Measurements from ENCODE around the gene WWP2.
"Not testable (repeated sequence)": the region's sequence is repeated elsewhere in the genome, so short reads cannot be mapped to it uniquely, and the experiment has no call there.

The WWP2 gene

DNA sequence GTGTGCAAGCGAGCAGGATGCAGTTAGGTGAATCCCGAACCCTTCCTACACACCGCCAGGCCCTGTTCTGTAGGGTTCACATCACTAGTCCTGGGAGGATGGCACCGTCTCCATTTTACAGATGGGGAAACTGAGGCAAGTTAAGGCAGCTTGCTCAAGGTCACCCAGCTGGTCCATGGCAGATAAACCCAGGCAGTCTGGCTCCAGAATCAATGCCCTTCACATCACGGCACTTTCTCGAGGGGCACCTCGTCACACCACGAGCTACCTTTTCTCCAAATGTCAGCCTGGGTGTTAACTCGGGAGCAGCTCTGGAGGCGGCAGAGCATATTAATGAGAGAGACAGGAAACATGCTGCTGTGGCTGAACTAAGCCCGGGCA lies 16.9 kb upstream of the WWP2 start:
- no peak for DNase-seq

DNA sequence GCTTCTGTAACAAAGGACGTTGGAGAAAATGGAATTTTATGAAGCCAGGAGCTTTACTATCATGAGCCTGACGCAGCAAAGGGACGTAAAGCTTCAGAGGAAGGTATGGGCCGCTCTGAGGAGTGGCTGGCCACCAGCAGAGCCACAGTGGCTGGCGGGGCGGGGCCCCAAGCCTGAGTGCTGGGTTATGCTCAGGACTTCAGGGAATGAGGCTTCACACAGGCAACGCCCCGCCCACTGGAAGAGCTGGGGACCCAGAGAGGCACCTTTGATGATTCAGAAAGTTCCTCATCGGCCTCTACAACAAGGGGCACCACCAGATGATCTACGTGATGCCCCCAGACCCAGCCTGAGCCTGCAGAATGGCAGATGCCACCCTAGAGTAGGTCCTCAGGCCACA lies 16.2 kb upstream of the WWP2 start:
- no peak for DNase-seq

DNA sequence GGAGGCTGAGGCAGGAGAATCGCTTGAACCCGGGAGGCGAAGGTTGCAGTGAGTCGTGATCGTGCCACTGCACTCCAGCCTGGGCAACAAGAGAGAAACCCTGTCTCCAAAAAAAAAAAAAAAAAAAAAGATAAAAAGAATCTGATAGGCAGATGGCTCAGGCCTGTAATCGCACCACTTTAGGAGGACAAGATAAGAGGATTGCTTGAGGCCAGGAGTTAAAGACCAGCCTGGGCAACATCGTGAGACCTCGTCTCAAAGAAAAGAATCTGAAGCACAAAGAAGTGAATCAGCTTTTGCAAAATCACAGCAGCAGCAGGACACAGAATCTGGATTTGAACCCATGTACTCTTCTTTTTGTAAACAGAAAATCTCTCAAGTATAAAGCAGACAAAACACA lies 15.0 kb upstream of the WWP2 start:
- no peak for DNase-seq

DNA sequence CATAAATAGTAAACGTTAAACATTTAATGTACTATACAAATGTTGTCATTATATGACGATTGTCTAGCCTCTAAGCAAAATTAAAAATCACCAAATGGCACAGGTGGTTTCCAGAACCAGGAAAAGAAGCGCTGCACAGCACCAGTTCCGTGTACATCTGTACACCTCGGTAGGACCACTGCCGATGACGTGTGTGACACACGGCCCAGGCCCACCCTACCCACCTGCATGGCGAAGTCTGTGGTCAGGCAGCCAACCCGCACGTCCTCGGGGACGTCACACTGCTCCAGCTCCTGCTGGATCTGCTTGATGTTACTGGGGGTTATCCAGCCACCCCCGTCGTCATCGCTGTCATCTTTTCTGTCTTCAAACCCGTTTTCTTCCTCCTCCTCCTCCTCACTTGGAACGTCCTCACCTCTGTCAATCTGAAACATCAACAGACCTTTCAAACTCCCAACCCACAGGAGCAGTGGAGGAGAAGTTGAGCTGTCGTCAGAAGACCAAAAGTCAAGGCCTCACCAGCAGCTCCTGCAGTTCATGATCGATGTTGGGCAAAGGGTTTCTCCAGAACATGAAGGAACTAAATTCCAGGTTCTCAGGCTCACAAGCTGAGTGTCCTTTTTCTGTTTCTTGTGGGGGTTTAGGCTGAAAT lies 13.3 kb upstream of the WWP2 start:
- DNase-seq = no peak

DNA sequence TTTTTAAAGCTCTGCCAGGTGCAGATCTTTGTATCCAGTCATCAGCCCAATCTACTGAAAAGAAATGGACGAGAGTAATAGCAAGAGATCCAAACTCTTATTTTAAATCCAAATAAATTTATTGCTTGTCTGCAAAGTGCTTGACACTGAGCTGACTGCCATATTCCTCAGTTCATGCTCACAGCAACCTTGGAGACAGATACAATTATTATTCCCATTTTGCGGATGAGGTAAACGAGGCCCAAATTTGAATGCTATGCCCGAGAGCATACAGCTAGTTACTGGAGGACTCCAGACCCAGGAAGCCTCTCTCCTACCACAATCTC lies 8.0 kb upstream of the WWP2 start:
- no peak for DNase-seq

DNA sequence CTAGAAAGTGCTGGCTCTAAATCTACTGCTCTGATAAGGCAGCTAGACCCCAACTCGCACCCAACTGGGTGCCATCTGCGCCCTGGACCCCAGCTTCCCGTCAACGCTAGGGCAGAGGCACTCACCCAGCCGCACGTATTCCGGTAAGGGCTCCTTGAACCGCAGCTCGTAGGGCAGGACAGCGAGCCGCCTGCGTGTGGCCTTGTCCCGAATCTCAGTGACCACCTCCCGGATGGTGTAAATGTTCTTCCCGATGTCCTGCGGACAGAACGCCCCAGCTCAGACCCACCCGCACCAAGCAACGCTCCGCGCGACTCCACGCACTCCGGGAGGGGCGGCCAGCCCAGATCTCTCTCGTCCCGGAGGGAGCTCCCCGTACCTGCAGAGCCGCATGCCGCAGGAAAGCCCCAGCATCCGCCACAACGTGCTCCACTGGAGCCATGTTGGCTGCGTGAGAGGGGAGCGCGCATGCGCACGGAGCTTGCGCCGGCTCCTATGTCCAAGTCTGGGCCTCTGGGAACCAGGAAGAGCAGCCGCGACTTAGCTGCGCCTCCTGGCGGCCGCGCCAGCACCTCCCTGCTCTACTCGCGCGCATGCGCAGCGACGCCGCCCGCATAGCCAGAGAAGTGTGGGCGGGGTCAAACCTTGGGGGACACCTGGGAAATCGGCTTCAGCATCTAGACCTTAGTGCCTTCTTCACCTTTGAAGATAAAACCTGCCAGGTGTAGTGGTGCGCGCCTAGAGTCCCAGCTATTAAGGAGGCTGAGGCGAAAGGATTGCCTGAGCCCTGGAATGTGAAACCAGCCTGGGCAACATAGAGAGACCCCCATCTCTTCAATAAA lies 7.4 kb upstream of the WWP2 start, which contains the start of gene NOB1:
Gene NOB1, minus strand, starts transcription at position 458 of the 842 bp plus-strand sequence. Its CDS starts 16 bp downstream, at position 442.
- peak; percentile 64 to 98 (median 94) for DNase-seq

DNA sequence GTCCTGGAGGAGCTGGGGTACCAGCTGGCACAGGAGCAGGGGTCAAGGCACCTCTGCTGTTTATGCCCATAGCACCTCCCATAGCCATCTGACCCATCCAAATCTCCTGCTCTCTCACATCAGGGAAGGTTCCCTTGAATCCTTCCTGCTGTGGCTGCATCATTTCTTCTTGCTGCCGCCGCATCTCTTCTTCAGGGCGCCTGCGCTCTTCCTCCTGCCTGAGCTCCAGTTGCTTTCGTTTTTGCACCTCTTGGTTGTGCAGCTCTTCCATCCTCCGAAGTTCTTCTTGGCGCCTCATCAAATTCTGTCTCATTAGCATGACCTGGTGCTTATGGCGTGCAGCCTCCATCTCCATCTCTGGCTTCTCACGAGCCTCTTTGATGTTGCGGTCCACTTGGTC lies 5.4 kb upstream of the WWP2 start:
- no peak for DNase-seq

DNA sequence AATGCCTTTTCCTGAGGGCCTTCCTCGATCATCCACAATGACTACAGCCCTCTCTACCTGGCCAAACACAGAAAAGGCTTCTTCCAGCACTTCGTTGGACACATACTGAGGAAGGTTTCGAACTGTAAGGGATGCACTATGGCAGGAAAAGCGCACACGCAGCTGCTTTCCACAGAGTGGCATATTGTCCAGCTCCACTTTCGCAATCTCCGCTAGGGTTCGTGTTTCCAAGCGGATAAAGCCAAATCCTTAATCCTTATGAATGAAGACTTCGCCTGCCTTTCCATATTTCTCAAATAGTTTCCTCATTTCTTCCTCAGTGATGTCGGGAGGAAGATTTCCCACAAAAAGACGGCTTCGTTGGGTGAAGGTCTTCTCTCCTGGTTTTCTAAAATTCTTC lies 4.8 kb upstream of the WWP2 start:
- not testable (repeated sequence) for DNase-seq

DNA sequence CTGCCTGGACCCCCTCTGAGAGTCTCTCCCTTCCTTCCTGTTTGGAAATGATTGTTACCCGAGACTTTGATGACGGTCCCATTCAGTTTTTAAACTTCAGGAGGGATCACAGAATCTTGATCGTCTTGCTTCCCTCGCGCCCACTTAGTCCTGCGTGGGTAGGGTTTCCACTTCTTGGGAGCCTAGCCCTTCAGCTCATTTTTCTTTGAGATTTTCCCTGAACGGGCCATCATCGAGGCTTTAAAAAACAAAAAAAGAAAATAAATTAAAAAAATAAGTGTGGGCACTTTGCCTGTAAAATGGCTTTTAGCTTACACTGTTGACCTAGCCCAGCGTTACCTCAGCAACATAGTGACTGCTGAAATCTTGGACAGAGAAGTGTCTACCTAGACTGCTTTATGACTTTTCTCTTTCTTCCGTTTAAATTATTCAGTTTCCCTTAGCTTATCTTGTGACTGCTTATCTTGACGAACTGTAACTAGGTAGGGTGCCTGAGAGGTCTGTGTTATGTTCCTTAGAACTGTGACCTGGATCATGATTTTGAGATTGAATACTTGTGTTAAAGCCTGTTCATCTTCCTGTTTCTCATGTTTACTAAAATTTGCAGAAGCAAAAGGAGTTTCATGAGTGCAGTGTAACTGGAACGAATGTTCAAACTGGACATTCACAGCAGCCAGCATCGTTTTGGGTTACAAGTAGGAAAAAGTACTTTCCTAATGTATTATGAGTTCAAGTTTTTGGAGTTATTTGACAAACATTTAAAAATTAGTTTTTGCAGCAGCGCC lies 874 bp downstream of the WWP2 start:
- peak in 2 of 56 donors; percentile 12 to 44 for DNase-seq

DNA sequence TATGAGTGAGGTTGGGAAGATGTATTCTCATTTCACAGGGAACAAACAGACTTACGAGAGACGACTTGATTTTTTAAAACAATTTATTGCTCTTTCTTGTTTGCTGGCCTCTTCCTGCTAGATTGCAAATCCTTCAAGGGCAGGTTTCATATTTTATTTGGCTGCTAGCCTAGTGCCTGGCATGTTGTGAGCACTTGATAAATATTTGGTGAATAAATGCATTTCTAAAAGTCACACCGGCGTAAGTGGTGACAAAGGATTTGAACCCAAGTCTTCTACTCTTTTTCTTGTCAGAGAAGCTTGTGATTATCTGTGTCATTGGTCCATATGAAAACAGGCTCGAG lies 1.4 kb downstream of the WWP2 start:
- no peak for DNase-seq

DNA sequence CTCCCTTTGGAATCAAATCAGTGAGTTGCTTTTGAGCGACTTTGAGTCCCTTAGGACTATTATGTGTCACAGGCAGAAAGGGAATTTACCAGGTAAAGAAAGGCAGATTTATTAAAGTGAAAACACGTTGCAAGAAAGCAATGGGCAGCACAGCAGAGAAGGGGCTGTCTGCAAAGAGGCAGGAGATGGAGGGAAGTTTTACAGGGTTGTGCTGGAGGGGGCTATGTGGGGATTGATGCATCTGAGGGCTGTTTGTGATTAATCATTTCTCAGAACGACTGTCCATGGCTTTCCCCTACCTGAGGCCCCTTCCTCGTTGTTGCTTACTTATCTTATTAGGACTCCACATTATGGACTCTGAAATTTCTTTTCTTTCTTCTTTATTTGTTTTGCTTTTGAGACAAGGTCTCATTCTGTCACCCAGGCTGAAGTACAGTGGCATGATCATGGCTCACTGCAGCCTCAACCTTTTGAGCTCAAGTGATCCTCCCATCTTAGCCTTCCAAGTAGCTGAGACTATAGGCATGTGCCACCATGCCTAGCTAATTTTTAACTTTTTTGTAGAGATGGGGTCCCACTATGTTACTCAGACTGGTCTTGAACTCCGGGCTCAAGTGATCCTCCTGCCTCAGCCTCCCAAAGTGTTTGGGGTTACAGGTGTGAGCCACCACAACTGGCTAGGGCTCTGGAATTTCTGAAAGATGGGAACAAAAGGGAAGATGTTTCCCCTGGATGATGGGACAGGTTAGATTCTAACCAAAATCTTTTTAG lies 5.5 kb downstream of the WWP2 start:
- DNase-seq = no peak

DNA sequence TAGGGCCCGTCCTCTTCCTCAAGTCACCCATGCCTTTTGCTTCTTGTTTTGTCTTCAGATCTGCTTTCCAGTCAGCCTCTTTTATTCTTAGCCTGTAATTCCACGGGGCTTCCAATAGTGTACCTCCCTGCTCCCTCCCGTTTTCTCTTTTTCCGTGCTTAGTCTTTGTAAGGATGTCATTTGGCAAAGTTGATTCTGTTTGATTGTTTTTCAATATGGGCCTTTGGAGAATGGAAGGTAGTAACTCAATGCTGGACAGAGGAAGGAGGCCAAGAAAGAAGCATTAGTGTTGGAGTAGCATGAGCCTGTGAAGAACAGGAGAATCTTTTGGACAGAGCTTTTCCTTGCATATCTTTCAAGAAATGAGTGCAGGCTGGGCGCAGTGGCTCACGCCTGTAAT lies 6.5 kb downstream of the WWP2 start:
- no peak for DNase-seq

DNA sequence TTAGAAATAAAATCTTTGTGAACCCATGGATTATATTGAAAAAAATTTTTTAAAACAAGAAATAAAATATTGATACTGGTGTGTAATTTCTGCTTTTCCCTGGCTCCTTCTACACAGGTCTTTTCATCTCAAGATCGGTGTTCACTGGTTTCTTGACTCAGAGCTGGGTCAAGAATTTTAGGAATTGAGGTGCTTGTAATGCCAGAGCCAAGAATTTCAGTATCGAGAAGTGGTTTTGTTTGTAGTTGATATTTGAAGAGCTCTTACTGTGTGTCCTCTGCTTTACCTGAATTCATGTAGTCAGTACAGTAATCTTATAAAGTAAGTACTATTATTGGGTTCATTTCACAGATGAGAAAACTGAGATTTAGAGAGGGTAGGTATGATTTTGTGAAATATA lies 7.3 kb downstream of the WWP2 start:
- no peak for DNase-seq

DNA sequence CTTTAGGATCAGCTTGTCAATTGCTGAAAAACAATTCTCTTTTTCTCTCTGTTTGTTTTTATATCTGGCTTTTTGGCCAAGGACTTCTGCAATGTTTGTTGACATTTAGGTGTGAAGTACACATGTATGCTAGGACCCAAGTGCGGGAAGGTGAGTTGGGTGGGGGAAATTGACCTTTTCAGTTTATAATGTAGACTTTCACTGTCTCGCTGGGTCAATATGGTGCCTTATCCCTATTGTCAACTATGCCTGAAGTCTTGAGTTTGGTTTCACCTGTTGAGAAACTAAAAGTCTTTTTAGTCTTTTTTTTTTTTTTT lies 9.5 kb downstream of the WWP2 start:
- DNase-seq = no peak

DNA sequence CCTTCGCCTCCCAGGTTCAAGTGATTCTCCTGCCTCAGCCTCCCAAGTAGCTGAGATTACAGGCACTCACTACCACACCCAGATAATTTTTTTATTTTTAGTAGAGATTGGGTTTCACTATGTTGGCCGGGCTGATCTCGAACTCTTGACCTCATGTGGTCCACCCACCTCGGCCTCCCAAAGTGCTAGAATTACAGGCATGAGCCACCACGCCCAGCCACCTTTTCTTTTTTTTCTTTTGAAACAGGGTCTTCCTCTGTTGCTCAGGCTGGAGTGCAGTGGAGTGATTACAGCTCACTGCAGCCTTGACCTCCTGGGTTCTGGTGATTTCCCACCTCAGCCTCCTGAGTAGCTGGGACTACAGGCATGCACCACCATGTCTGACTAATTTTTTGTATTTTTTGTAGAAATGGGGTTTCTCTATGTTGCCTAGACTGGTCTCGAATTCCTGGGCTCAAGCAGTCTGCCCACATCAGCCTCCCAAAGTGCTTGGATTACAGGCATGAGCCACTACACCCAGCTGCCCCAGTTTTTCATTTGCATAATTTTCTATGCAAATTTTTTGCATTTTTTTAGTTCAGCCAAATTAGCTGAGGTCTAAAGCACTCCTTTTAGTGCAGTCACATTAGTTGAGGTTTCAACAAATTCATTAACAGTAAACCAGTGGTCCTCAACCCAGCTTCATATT lies 11.3 kb downstream of the WWP2 start:
- no peak for DNase-seq

DNA sequence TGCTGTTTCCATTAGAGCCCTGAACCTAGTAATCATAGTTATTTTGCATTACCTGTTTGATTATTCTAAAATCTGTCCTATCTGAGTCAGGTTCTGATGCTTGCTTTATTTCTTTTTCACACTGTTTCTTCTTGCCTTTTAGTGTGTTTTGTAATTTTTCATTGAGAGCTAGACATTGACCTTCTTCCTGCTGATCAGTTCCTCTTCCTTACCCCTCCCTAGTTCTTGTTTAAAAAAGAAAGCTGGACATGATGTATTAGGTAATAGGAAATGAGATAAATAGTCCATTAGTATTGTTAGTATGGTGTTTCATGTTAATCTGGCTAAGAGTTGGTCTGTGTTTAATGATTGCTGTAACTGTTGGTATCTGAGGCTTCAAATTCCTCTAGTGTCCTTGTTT lies 13.4 kb downstream of the WWP2 start:
- no peak for DNase-seq

DNA sequence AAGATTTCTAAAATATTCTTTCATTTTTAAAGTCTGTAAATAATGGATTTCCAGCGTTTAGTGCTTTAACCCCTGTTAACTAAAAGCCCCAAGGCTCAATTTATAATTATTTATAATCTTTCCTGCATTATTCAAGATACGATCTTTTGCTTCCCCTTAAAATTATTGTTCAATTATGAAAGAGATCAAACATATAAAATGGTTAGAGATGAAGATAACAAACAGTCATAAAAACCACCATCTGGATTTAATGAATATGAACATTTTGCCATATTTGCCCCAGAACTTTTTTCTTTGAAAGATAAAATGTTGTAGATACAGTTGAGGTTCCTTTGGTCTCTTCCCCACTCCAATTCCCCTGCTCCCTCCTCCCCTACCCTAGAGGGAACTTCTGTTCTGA lies 17.6 kb downstream of the WWP2 start:
- DNase-seq = no peak

DNA sequence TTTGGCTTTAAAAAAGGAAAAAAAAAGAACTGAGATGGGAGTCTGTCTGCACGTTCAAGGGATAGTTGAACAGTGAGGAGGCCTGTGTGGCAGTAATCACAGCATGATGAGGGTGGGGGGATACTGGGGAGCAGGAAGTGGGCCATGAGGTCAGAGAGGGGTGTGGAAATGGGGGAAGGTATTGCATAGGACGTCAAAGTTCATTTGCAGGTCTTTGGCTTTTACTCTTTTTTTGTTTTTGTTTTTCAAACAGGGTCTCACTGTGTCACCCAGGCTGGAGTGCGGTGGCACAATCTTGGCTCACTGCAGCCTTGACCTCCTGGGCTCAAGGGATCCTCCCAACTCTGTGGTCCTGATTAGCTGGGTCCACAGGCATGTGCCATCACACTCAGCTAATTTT lies 19.0 kb downstream of the WWP2 start:
- no peak for DNase-seq

DNA sequence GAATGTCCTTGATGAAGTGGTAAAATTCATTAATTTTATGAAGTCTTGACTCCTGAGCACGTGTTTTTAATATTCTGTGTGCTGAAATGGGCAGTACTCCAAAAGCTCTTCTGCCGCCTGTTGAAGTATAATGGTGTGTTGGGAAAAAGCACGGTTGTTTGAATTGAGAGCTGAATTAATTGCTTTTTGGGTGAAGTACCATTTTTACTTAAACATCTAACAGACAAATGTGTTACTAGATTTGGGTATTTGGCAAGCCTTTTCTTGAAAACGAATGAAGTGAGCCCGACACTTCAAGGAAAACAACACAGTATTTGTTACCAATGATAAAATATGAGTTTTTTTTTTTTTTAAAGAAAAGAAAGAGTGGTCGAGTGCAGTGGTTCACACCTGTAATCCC lies 22.5 kb downstream of the WWP2 start:
- DNase-seq = no peak

DNA sequence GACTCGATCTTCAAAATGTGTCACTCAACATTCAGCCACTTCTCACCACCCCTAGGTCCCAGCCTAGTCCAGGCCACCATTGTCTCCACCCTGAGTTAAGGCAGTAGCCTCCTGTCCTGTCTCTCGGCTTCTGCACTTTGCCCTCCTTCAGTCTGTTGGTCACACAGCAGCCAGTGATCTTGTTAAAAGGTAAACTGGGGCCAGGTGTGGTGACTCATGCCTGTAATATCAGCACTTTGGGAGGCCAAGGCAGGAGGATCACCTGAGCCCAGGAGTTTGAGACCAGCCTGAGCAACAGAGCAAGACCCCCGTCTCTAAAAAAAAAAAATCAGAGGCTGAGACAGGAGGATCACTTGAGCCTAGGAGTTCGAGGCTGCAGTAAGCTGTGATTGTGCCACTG lies 25.8 kb downstream of the WWP2 start:
- no peak for DNase-seq

DNA sequence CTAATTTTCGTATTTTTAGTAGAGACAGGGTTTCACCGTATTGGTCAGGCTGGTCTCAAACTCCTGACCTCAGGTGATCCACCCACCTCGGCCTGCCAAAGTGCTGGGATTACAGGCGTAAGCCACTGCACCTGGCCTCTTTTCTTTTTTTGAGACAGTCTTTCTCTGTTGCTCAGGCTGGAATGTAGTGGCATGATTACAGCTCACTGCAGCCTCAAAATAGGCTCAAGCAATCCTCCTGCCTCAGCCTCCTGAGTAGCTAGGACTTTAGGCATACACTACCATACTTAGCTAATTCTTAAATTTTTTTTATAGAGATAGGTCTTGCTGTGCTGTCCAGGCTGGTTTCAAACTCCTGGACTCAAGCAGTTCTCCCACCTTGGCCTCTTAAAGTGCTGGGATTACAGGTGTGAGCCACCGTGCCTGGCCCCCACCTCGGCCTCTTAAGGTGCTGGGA lies 29.3 kb downstream of the WWP2 start:
- not testable (repeated sequence) for DNase-seq
